ENCODE results near the gene OSBPL1A. TPM values are rescaled to one million over a fixed set of nuclear protein-coding genes. Genes with fewer than 3 reads are reported as not detected.

The OSBPL1A gene
- total RNA-seq, 2 experiments from 2014 or later: 2.9 to 3.4 TPM

DNA sequence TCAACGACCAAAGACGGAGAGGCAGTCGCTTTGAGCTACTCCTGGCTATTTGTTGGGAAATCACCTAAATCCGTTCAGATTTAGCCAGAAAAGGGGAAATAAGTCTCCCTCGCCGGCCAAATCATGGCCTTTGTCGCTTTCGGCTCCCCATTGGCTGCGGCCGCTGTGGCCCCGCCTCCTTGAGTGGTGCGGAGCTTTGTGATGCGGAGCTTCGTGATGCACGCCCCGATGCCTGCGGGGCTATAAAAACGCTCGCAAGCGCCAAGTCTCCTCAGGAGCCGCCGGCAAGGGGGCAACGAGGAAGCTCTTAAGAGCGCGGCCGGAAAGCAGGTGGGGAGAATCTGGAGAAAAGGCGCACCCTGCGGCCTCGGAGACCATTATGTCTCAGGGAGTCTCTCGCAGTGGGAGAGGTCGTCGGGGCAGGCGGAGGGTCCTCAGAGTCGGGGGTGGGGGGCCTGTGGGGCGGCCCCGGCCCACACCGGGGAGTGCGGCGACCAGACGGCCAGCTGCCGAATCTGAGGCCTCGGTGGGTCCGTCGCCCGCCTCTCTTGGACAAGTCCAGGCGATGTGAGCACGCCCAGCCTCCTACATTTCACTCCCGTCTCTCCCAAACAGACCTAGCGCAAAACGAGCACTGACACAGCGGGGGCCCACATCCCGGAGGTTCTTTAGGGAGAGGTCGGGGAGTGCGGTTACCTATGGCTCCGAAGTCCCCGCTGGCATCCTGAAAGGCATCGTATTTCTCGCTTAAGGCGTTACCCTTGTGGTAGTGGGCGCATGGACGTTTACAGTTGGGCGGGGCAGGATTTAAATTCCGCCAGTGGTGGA is 258.6 kb downstream of the OSBPL1A start, which contains the start of gene CABYR:
Gene CABYR (plus strand): TSS at position 274 of the 828 bp plus-strand sequence. CDS start 4,053 bp downstream, outside the sequence.
- Mint-ChIP-seq H3K4me3 (peak within 1 kb of the TSS; percentile 81), H3K9me3 (ENCODE audit: low read depth) (peaks cover 2% of the 10 kb centered on the region), H3K27ac (peak within 1 kb of the TSS; percentile 55), H3K36me3 (ENCODE audit: low read depth) (peaks cover under 1% of the 10 kb centered on the region), H3K4me1 (peaks cover 20% of the 10 kb centered on the region), H3K27me3 (peaks cover 11% of the 10 kb centered on the region)
- DNase-seq (peak; percentile 84), ATAC-seq (peak; percentile 98)
- POLR2A ChIA-PET: interaction anchor here (0.7 to 0.9 kb wide), 2 partner anchors 8 to 311 kb away, joined by 3 read pairs; no protein-coding TSS in a partner anchor
- CTCF ChIA-PET: interaction anchor here (0.7 to 1.5 kb wide), 5 partner anchors 10 to 363 kb away, joined by 3 to 5 read pairs (median 4); no protein-coding TSS in a partner anchor
- intact Hi-C loops (cut with DNase I, micrococcal nuclease): no loop called here

DNA sequence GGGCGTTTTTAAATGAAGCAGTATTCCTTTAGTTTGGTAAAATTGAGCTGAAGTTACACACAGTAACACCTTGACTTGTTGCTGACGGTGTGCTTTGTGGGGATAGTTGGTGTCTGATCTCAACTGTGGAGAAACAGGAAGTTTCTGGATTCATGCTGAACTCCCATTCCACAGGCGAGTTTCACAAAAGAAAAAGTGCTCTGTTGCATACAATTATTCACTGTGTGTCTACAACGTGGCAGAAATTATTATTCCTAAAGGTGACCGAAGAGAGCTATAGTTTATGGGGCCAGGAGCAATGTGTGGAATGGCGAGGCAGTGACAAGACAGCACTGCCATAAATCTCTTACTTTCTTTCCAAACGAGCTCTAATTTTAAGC is 259.2 kb downstream of the OSBPL1A start:
- peak overlapping the region; percentile 55 for H3K27ac Mint-ChIP-seq
- POLR2A ChIA-PET: interaction anchor here (0.7 to 0.9 kb wide), 2 partner anchors 9 to 310 kb away, joined by 3 read pairs; no protein-coding TSS in a partner anchor

DNA sequence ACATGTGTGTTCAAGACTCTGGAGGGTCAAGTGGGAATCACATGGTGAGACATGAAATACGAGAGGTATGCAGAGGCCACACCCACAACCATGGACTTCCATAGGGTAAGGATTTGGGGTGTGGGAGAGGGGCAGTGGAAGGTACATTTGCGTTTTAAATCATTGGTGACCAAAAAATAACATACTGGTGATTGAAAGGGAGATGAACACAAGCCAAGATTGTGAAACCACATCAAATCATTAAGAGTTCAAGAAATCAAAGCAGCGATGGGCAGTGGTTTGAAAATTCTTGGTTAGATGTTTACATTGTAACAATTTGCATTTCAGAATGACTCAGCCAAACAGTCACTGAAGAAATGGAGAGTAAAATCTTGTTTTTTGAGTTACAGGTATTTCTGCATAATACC is 260.7 kb downstream of the OSBPL1A start:
- DNase-seq (no peak), ATAC-seq (no peak)
- Mint-ChIP-seq H3K27ac (peak overlapping the region; percentile 9), H3K27me3 (peaks cover 10% of the 10 kb centered on the region), H3K9me3 (ENCODE audit: low read depth) (peaks cover 2% of the 10 kb centered on the region), H3K36me3 (ENCODE audit: low read depth) (peaks cover 3% of the 10 kb centered on the region), H3K4me1 (peaks cover 20% of the 10 kb centered on the region), H3K4me3 (no peak overlapping the region)
- ChIA-PET CTCF (no interaction called here), POLR2A (no interaction called here)
- intact Hi-C loops (cut with DNase I, micrococcal nuclease): no loop called here

More for the DNA sequence above, 259.2 kb downstream of the OSBPL1A start:
- Mint-ChIP-seq H3K36me3 (ENCODE audit: low read depth) (peaks cover 1% of the 10 kb centered on the region), H3K9me3 (ENCODE audit: low read depth) (peaks cover 2% of the 10 kb centered on the region), H3K4me1 (peaks cover 20% of the 10 kb centered on the region), H3K4me3 (peak overlapping the region; percentile 81), H3K27me3 (peaks cover 10% of the 10 kb centered on the region)
- intact Hi-C loops (cut with DNase I, micrococcal nuclease): no loop called here
- no peak for DNase-seq
- CTCF ChIA-PET: interaction anchor here (0.7 to 1.5 kb wide), 5 partner anchors 10 to 363 kb away, joined by 3 to 5 read pairs (median 4); no protein-coding TSS in a partner anchor
- ATAC-seq: peak; percentile 20

DNA sequence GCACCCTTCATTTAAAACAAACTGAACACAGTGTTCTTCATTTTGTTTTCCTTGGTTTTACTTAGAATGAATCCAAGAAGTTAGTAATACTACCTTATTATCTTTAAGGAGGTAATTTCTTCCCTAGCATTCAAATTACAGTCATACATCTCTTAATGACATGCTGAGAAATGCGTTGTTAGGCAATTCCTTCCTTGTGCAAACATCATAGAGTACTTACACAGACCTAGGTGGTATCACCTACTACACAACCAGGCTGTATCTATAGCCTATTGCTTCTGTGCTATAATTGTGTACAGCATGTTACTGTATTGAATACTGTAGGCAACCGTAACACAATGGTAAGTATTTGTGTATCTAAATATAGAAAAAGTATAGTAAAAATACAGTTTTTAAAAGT is 267.1 kb downstream of the OSBPL1A start:
- CTCF ChIA-PET: no interaction called here
- POLR2A ChIA-PET: no interaction called here
- no peak for DNase-seq
- Mint-ChIP-seq H3K4me1 (no peaks in the 10 kb centered on the region), H3K27me3 (no peaks in the 10 kb centered on the region), H3K9me3 (ENCODE audit: low read depth) (no peaks in the 10 kb centered on the region), H3K36me3 (ENCODE audit: low read depth) (peaks cover 20% of the 10 kb centered on the region), H3K27ac (no peak overlapping the region), H3K4me3 (no peak overlapping the region)
- intact Hi-C loops (cut with DNase I, micrococcal nuclease): no loop called here
- no peak for ATAC-seq

DNA sequence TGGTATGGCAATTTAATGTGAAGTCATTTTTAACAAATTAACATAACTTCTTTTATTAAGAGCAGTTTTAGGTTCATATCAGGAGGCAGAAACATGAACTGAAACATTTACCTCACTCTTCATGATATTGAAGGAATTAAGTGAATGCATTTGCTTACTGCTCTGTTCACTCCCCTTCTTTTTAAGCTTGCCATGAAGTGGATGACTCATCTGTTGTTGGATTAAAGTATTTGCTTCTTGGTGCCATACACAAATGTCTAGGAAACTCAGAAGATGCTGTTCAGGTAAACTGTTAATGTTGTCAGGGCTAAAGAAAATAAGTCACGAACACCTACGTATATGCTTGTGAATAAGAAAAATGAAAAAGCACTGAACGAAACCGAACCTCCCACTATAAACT is 268.9 kb downstream of the OSBPL1A start:
- Mint-ChIP-seq H3K4me3 (no peak overlapping the region), H3K9me3 (ENCODE audit: low read depth) (no peaks in the 10 kb centered on the region), H3K27ac (no peak overlapping the region), H3K36me3 (ENCODE audit: low read depth) (peaks cover 22% of the 10 kb centered on the region), H3K4me1 (no peaks in the 10 kb centered on the region), H3K27me3 (no peaks in the 10 kb centered on the region)
- intact Hi-C loops (cut with DNase I, micrococcal nuclease): no loop called here
- no peak for DNase-seq
- POLR2A ChIA-PET: no interaction called here
- CTCF ChIA-PET: interaction anchor here (1.3 kb wide), 1 partner anchor 10 kb away, joined by 3 read pairs; the partner anchor contains the start of gene CABYR
- ATAC-seq: no peak

DNA sequence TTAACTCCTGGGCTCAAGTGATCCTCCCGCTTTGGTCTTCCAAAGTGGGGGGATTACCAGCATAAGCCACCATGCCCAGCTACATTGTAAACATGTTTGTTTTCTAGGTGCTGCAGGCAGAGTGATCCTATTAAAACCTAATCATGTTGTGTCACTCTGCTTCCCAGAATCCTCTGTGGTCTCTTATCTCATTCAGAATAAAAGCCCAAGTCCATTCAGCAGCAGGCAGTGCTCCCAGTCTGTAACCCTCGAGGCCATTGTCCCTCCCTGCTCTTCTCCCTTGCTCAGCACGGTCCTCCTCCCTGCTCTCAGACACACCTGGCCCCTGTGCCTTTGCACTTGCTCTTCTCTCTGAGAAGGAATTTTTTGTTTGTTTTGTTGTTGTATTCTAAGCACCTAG is 269.9 kb downstream of the OSBPL1A start:
- POLR2A ChIA-PET: no interaction called here
- intact Hi-C loops (cut with DNase I, micrococcal nuclease): no loop called here
- Mint-ChIP-seq H3K9me3 (ENCODE audit: low read depth) (no peaks in the 10 kb centered on the region), H3K4me1 (no peaks in the 10 kb centered on the region), H3K4me3 (no peak overlapping the region), H3K27ac (peak overlapping the region; percentile 5), H3K27me3 (no peaks in the 10 kb centered on the region), H3K36me3 (ENCODE audit: low read depth) (peaks cover 22% of the 10 kb centered on the region)
- DNase-seq (no peak), ATAC-seq (no peak)
- CTCF ChIA-PET: interaction anchor here (0.6 to 1.3 kb wide), 2 partner anchors 11 to 278 kb away, joined by 3 read pairs; partner anchors contain the start of gene CABYR

DNA sequence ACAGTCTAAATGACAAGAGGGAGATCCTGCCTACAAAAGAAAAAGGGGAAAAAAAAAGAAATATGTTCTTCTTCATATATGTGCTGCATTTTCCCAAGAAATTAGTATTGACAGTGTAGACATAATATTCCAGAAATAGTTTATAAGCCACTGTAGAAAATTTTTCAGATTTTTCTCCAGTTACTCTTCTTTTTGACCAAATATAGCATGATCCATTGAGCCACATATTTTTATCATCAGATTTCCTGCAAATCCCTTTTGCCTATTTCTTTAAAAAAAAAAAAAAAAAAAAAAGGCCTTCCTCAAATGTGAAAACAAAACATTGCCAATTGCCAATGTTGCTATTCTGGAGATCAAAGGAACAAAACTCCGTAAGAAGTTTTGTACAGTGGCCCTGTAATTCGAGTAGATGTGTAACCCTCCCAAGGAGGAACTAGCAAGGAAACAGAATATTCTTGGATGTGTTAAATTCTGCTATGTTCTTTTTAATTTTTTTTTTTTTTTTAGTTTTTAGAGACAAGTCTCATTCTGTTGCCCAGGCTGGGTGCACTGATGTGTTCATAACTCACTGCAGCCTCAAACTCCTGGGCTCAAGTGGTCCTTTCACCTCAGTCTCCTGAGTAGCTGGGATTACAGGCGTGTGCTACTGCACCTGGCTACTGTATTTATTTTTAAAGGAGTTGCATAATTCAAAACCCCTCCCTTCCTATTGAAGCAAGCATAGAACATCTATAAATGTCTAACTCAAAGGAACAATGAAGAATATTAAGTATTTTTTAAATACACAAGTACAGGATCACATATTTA is 271.3 kb downstream of the OSBPL1A start:
- H3K4me1 Mint-ChIP-seq: no peaks in the 10 kb centered on the region
- POLR2A ChIA-PET: interaction anchor here (0.6 kb wide), 1 partner anchor 75 kb away, joined by 6 read pairs; no protein-coding TSS in a partner anchor
- H3K9me3 Mint-ChIP-seq (ENCODE audit: low read depth): no peaks in the 10 kb centered on the region
- intact Hi-C loops (cut with DNase I, micrococcal nuclease): no loop called here
- DNase-seq (no peak), ATAC-seq (no peak)
- H3K27ac Mint-ChIP-seq: no peak overlapping the region
- peaks cover 20% of the 10 kb centered on the region for H3K36me3 Mint-ChIP-seq (ENCODE audit: low read depth)
- H3K27me3 Mint-ChIP-seq: no peaks in the 10 kb centered on the region
- CTCF ChIA-PET: no interaction called here
- H3K4me3 Mint-ChIP-seq: no peak overlapping the region

DNA sequence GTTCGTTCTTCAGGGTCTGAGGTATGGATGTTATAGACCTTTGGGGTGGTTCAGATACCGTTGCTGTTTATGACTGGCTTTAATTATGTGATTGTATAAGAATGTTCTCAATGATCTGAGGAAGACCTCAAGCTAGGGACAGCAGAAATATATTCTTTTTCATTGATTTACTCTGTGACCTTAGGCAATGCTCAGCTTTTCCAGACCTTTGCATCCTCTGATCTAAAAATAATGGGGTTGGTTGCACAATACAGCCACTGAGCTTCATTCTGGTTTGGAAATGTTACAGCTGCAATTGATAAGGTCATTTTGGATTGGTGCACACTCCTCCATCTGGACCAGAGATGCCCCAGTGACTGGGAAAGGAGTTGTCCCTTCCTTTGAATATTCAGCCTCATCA is 276.0 kb downstream of the OSBPL1A start:
- Mint-ChIP-seq H3K27me3 (no peaks in the 10 kb centered on the region), H3K4me1 (peaks cover 2% of the 10 kb centered on the region), H3K9me3 (ENCODE audit: low read depth) (no peaks in the 10 kb centered on the region), H3K27ac (no peak overlapping the region), H3K36me3 (ENCODE audit: low read depth) (peaks cover 23% of the 10 kb centered on the region), H3K4me3 (no peak overlapping the region)
- DNase-seq (no peak), ATAC-seq (no peak)
- ChIA-PET POLR2A (no interaction called here), CTCF (interaction anchor here (1.0 to 1.2 kb wide), 3 partner anchors 32 to 299 kb away, joined by 3 to 4 read pairs (median 4); no protein-coding TSS in a partner anchor)
- intact Hi-C loops (cut with DNase I, micrococcal nuclease): no loop called here

DNA sequence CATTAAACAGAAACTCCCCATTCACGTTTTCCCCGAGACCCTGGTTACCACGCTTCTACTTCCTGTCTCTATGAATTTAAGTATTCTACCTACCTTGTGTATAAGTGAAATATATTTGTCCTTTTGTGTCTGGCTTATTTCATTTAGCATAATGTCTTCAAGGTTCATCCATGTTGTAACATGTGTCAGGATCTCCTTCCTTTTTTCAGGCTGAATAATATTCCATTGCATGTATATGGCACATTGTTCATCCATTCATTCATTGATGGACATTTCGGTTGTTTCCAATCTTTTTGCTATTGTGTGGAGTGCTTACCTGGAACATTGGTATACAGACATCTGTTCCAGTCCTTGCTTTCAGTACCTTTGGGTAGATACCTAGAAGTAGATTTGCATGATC is 276.9 kb downstream of the OSBPL1A start:
- CTCF ChIA-PET: interaction anchor here (1.0 to 1.8 kb wide), 5 partner anchors 31 to 298 kb away, joined by 3 to 6 read pairs (median 4); no protein-coding TSS in a partner anchor
- DNase-seq (no peak), ATAC-seq (no peak)
- Mint-ChIP-seq H3K4me1 (peaks cover 6% of the 10 kb centered on the region), H3K4me3 (no peak overlapping the region), H3K9me3 (ENCODE audit: low read depth) (no peaks in the 10 kb centered on the region), H3K27ac (no peak overlapping the region), H3K27me3 (no peaks in the 10 kb centered on the region), H3K36me3 (ENCODE audit: low read depth) (peaks cover 28% of the 10 kb centered on the region)
- POLR2A ChIA-PET: no interaction called here
- intact Hi-C loops (cut with DNase I, micrococcal nuclease): no loop called here

DNA sequence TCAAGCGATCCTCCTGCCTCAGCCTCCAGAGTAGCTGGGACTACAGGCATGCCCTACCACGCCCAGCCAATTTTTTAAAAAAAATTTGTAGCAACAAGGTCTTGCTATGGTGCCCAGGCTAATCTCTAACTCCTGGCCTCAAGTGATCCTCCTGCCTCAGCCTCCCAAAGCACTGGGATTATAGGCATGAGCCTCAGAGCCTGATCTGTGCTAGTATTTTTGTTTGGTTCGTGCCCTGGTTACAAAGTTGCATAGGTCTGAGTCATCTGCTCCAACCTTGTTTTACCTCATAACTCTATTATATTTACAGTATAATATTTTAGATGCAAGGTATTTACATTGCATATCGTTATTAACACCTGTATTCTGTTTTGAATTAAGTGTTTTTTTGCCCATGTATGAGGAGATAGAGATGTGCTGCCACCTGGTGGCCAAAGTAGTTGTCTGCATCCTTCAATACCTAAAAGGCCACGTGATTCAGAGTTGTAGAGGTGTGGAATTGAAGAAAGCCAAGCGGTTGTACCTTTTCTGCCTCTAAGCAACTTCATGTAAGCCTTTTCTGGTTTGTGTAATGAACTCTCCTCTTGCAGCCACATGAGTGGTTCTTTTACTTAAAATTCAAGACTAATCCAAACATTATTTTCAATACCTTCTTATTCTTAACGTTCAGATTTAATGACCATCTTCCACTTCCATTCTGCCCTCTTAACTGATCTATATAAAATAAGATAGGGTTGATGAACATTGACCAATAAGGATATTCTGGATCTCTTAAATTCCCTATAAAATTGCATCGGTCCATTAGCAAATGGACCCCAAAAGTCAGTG is 278.7 kb downstream of the OSBPL1A start:
- peaks cover 25% of the 10 kb centered on the region for H3K36me3 Mint-ChIP-seq (ENCODE audit: low read depth)
- CTCF ChIA-PET: interaction anchor here (0.6 to 2.9 kb wide), 9 partner anchors 9 to 326 kb away, joined by 3 to 13 read pairs (median 3); no protein-coding TSS in a partner anchor
- peak; percentile 87 for DNase-seq
- intact Hi-C loops (cut with DNase I, micrococcal nuclease): loop anchor here (1.0 to 5.0 kb wide), 13 partner anchors 42 to 497 kb away; partner anchors contain the start of gene TTC39C (in 1 of the 2)
- H3K4me1 Mint-ChIP-seq: peaks cover 20% of the 10 kb centered on the region
- H3K4me3 Mint-ChIP-seq: no peak overlapping the region
- ATAC-seq: peak; percentile 81
- no peaks in the 10 kb centered on the region for H3K27me3 Mint-ChIP-seq
- H3K27ac Mint-ChIP-seq: no peak overlapping the region
- no peaks in the 10 kb centered on the region for H3K9me3 Mint-ChIP-seq (ENCODE audit: low read depth)
- POLR2A ChIA-PET: no interaction called here
